Activated CD8-positive, alpha-beta memory T cell treated with anti-CD3 and anti-CD28 coated beads, Interleukin-2, amount 10 ng/mL, durations not matched to agents 7 days and 5 days (primary cell): Measurements from ENCODE around the gene ROR1. TPM values are rescaled to one million over a fixed set of nuclear protein-coding genes. Genes with fewer than 3 reads are reported as not detected.

Experiments used
- ATAC-seq: fragments of 150-1000 bp; cut with Tn5 transposase; one replicate; pipeline ENCODE4 v1.10.0; 2021; ENCODE audit warnings: moderate library complexity
- CTCF ChIA-PET: fragments of 350-600 bp; sonication (Branson Sonifier 250); formaldehyde crosslinking; loops from one replicate; lab custom pipeline; 2021; ENCODE audit warnings: antibody characterized with exemption; lab: Charles Lee
- DNase-seq: peaks from one replicate; pipeline ENCODE4 v3.0.0-alpha.2; 2020
- H3K27ac Mint-ChIP-seq: one replicate; pipeline ENCODE4 v1.8.0; 2021; ENCODE audit warnings: mild to moderate bottlenecking, mixed read lengths
- H3K27me3 Mint-ChIP-seq: one replicate; pipeline ENCODE4 v1.8.0; 2021; ENCODE audit warnings: mixed read lengths
- H3K36me3 Mint-ChIP-seq: one replicate; pipeline ENCODE4 v1.8.0; 2021; ENCODE audit warnings: mild to moderate bottlenecking, mixed read lengths
- H3K4me1 Mint-ChIP-seq: one replicate; pipeline ENCODE4 v1.8.0; 2021; ENCODE audit warnings: mixed read lengths
- H3K4me3 Mint-ChIP-seq: one replicate; pipeline ENCODE4 v1.8.0; 2021; ENCODE audit warnings: mild to moderate bottlenecking, moderate library complexity, mixed read lengths
- H3K9me3 Mint-ChIP-seq: one replicate; pipeline ENCODE4 v1.8.0; 2022; ENCODE audit warnings: low read depth, mixed read lengths
- total RNA-seq, 2 experiments: library from RNA; stranded (reverse); gene quantifications; one replicate each; pipeline ENCODE4 v1.2.3, GENCODE V29; 2021

Gene ROR1
- total RNA-seq, 2 experiments from 2014 or later = not detected

GRCh38 chr1:64038119-64038518 lies 264.3 kb downstream of the ROR1 start:
- CTCF ChIA-PET = no interaction called here
- Mint-ChIP-seq H3K4me1 (no peaks in the 10 kb centered on the region), H3K4me3 (no peak overlapping the region), H3K36me3 (no peaks in the 10 kb centered on the region), H3K27ac (no peak overlapping the region), H3K27me3 (peaks cover 3% of the 10 kb centered on the region), H3K9me3 (no peaks in the 10 kb centered on the region)
- ATAC-seq = no peak
- DNase-seq = no peak

GRCh38 chr1:64038965-64039364 lies 265.1 kb downstream of the ROR1 start:
- DNase-seq = no peak
- H3K27ac Mint-ChIP-seq = no peak overlapping the region
- peaks cover 3% of the 10 kb centered on the region for H3K27me3 Mint-ChIP-seq
- ATAC-seq = no peak
- no peaks in the 10 kb centered on the region for H3K36me3 Mint-ChIP-seq
- no peak overlapping the region for H3K4me3 Mint-ChIP-seq
- CTCF ChIA-PET = no interaction called here
- H3K9me3 Mint-ChIP-seq = no peaks in the 10 kb centered on the region
- H3K4me1 Mint-ChIP-seq = no peaks in the 10 kb centered on the region

GRCh38 chr1:64039390-64039926 lies 265.6 kb downstream of the ROR1 start:
- DNase-seq = no peak
- Mint-ChIP-seq H3K27me3 (peaks cover 3% of the 10 kb centered on the region), H3K4me3 (no peak overlapping the region), H3K27ac (no peak overlapping the region), H3K4me1 (no peaks in the 10 kb centered on the region), H3K36me3 (no peaks in the 10 kb centered on the region), H3K9me3 (no peaks in the 10 kb centered on the region)
- ATAC-seq = no peak
- CTCF ChIA-PET = no interaction called here

GRCh38 chr1:64041371-64042131 lies 267.7 kb downstream of the ROR1 start:
- H3K36me3 Mint-ChIP-seq = no peaks in the 10 kb centered on the region
- CTCF ChIA-PET = no interaction called here
- H3K27ac Mint-ChIP-seq = no peak overlapping the region
- no peaks in the 10 kb centered on the region for H3K27me3 Mint-ChIP-seq
- H3K4me1 Mint-ChIP-seq = no peaks in the 10 kb centered on the region
- H3K9me3 Mint-ChIP-seq = no peaks in the 10 kb centered on the region
- DNase-seq (no peak), ATAC-seq (no peak)
- no peak overlapping the region for H3K4me3 Mint-ChIP-seq

GRCh38 chr1:64042331-64043100 lies 268.7 kb downstream of the ROR1 start:
- H3K27ac Mint-ChIP-seq = no peak overlapping the region
- no peak for DNase-seq
- H3K36me3 Mint-ChIP-seq = no peaks in the 10 kb centered on the region
- ATAC-seq = no peak
- no peak overlapping the region for H3K4me3 Mint-ChIP-seq
- CTCF ChIA-PET = no interaction called here
- H3K27me3 Mint-ChIP-seq = no peaks in the 10 kb centered on the region
- H3K9me3 Mint-ChIP-seq = no peaks in the 10 kb centered on the region
- H3K4me1 Mint-ChIP-seq = no peaks in the 10 kb centered on the region

- DNase-seq = no peak
- no peaks in the 10 kb centered on the region for H3K4me1 Mint-ChIP-seq
- H3K36me3 Mint-ChIP-seq = no peaks in the 10 kb centered on the region
- no peaks in the 10 kb centered on the region for H3K9me3 Mint-ChIP-seq
- no peak overlapping the region for H3K27ac Mint-ChIP-seq
- no peak for ATAC-seq
- no peak overlapping the region for H3K4me3 Mint-ChIP-seq
- no peaks in the 10 kb centered on the region for H3K27me3 Mint-ChIP-seq
- CTCF ChIA-PET = no interaction called here
Observed at GRCh38 chr1:64043288-64043687, 269.5 kb downstream of the ROR1 start.

- Mint-ChIP-seq H3K4me1 (no peaks in the 10 kb centered on the region), H3K36me3 (no peaks in the 10 kb centered on the region), H3K4me3 (no peak overlapping the region), H3K27ac (no peak overlapping the region), H3K9me3 (no peaks in the 10 kb centered on the region), H3K27me3 (no peaks in the 10 kb centered on the region)
- CTCF ChIA-PET = no interaction called here
- DNase-seq (no peak), ATAC-seq (no peak)
Observed at GRCh38 chr1:64043976-64044375, 270.2 kb downstream of the ROR1 start.

- H3K9me3 Mint-ChIP-seq = no peaks in the 10 kb centered on the region
- DNase-seq = no peak
- no peak overlapping the region for H3K27ac Mint-ChIP-seq
- ATAC-seq = no peak
- no peak overlapping the region for H3K4me3 Mint-ChIP-seq
- CTCF ChIA-PET = interaction anchor here (0.6 kb wide), 1 partner anchor 12 kb away, joined by 4 read pairs; no protein-coding TSS in a partner anchor
- H3K36me3 Mint-ChIP-seq = no peaks in the 10 kb centered on the region
- no peaks in the 10 kb centered on the region for H3K27me3 Mint-ChIP-seq
- no peaks in the 10 kb centered on the region for H3K4me1 Mint-ChIP-seq
Observed at GRCh38 chr1:64046243-64046642, 272.4 kb downstream of the ROR1 start.

- no peaks in the 10 kb centered on the region for H3K27me3 Mint-ChIP-seq
- no peak for ATAC-seq
- no peak for DNase-seq
- CTCF ChIA-PET = interaction anchor here (0.6 kb wide), 1 partner anchor 13 kb away, joined by 4 read pairs; no protein-coding TSS in a partner anchor
- H3K27ac Mint-ChIP-seq = no peak overlapping the region
- H3K36me3 Mint-ChIP-seq = no peaks in the 10 kb centered on the region
- no peaks in the 10 kb centered on the region for H3K9me3 Mint-ChIP-seq
- H3K4me3 Mint-ChIP-seq = no peak overlapping the region
- H3K4me1 Mint-ChIP-seq = no peaks in the 10 kb centered on the region
Observed at GRCh38 chr1:64046891-64047290, 273.1 kb downstream of the ROR1 start.

- ATAC-seq (no peak), DNase-seq (no peak)
- Mint-ChIP-seq H3K4me3 (no peak overlapping the region), H3K9me3 (no peaks in the 10 kb centered on the region), H3K27ac (no peak overlapping the region), H3K27me3 (no peaks in the 10 kb centered on the region), H3K4me1 (no peaks in the 10 kb centered on the region), H3K36me3 (no peaks in the 10 kb centered on the region)
- CTCF ChIA-PET = no interaction called here
Observed at GRCh38 chr1:64047549-64047996, 273.8 kb downstream of the ROR1 start.

GRCh38 chr1:64049900-64050540 lies 276.2 kb downstream of the ROR1 start:
- no peaks in the 10 kb centered on the region for H3K4me1 Mint-ChIP-seq
- H3K9me3 Mint-ChIP-seq = no peaks in the 10 kb centered on the region
- H3K4me3 Mint-ChIP-seq = no peak overlapping the region
- H3K36me3 Mint-ChIP-seq = no peaks in the 10 kb centered on the region
- DNase-seq (no peak), ATAC-seq (no peak)
- CTCF ChIA-PET = no interaction called here
- H3K27me3 Mint-ChIP-seq = no peaks in the 10 kb centered on the region
- H3K27ac Mint-ChIP-seq = no peak overlapping the region

GRCh38 chr1:64050601-64051000 lies 276.8 kb downstream of the ROR1 start:
- CTCF ChIA-PET = no interaction called here
- Mint-ChIP-seq H3K4me1 (no peaks in the 10 kb centered on the region), H3K27me3 (no peaks in the 10 kb centered on the region), H3K36me3 (no peaks in the 10 kb centered on the region), H3K27ac (no peak overlapping the region), H3K4me3 (no peak overlapping the region), H3K9me3 (no peaks in the 10 kb centered on the region)
- DNase-seq (no peak), ATAC-seq (no peak)

- no peak for DNase-seq
- no peaks in the 10 kb centered on the region for H3K9me3 Mint-ChIP-seq
- H3K4me1 Mint-ChIP-seq = no peaks in the 10 kb centered on the region
- H3K4me3 Mint-ChIP-seq = no peak overlapping the region
- H3K27ac Mint-ChIP-seq = no peak overlapping the region
- H3K36me3 Mint-ChIP-seq = no peaks in the 10 kb centered on the region
- no peak for ATAC-seq
- CTCF ChIA-PET = no interaction called here
- H3K27me3 Mint-ChIP-seq = no peaks in the 10 kb centered on the region
Observed at GRCh38 chr1:64051796-64052195, 278.0 kb downstream of the ROR1 start.
